Measurements from ENCODE around the gene LMO2.

Gene LMO2

GRCh38 chr11:33912405-33913361 lies 20.8 kb upstream of the LMO2 start:
- DNase-seq = peak; percentile 30

DNA sequence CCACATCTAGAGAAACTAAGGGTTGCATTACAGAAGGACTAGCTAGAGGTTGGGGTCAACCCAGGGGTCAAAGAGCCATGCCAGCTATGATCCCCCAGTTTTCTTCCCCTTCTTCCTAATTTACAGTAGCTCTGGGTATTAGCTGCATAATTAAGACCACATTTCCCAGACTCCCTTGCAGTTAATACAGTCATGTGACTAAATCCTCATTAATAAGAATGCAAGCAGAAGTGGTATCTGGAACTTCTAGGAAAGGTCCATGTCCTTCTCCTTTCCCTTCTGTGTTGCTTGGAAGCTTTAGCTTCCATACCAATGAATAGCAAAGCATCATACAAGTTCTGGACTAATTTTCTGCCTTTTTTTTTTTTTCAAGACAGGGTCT lies 19.1 kb upstream of the LMO2 start:
- DNase-seq = no peak

DNA sequence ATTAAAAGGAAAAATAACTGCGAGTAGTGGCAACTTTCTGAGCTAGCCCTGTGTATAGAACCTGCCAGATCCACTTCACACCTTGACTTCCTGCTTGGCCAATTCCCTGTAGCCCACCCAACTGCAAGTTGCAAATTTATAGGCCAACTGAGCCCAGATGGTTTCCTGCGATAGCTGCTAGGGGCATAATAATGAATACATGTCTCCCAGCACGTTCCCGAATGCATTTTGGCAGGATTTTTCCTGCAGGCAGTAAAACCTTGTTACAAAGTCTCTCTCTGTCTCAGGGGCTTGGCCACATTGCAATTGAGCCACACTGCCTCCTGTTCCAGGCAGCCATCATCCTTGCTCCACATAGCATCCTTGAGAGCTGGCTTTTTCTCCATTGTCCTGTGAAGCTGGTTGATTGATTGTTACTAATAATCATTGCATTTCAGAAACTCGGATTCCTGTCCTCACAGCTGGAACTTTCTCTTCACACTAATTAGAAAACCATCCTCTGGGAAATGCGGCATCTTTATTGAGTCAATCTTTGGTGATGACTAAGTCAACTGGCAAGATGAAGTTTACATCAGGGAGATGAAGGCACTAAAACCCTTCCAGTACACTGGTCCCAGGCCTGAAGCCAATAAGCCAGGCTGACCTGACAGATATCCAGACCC lies 18.6 kb upstream of the LMO2 start:
- no peak for DNase-seq

DNA sequence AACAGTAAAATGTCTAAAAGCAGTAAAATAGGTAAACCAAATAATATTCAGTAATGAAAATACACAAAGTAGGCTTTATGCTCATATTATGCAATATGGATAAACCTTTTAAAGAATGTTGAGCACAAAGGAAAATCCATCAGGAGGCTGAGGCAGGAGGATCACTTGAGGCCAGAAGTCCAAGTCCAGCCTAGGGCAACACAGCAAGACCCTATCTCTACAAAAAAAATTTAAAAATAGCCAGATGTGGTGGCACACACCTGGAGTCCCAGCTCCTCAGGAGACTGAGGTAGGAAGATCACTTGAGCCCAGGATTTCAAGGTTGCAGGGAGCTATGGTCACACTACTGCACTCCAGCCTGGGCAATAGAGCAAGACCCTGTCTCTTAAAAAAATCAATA lies 17.7 kb upstream of the LMO2 start:
- DNase-seq = no peak

- DNase-seq = no peak
These were observed 17.3 kb upstream of the LMO2 start for GRCh38 chr11:33909150-33909549.

GRCh38 chr11:33907421-33907820 lies 15.5 kb upstream of the LMO2 start:
- DNase-seq = no peak

DNA sequence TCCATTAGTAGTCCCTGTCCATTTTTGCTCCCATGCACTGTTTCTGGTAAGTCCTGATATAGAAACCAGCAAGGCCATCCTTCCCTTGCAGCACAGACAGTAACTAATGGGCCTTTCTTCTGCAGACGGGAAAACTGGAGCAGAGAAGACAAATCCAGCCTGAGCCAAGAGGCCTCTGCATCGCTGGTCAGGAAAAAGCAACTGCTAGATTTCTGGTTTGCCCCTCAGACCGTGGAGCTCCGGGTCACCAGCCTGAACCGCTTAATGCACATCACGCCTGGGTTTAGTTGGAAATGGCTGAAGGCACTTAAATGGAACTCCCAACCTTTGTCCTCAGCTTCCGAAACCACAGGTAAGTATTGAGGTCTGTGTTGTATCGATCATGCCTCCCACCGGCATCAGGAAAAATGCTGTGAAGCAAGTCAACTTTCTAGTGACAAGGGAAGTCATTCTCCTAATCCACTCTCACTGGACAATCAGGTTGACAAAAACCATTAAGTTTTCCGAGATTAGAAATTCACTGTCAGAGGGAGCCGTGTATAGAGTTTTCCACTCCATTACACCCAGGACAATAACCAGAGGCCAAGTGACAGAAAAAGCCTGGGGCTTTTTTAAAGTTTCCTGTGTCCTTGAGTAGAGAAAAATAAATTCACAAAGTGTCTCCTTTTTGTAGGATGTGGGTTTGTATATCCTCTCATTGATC lies 14.8 kb upstream of the LMO2 start:
- DNase-seq = no peak

DNA sequence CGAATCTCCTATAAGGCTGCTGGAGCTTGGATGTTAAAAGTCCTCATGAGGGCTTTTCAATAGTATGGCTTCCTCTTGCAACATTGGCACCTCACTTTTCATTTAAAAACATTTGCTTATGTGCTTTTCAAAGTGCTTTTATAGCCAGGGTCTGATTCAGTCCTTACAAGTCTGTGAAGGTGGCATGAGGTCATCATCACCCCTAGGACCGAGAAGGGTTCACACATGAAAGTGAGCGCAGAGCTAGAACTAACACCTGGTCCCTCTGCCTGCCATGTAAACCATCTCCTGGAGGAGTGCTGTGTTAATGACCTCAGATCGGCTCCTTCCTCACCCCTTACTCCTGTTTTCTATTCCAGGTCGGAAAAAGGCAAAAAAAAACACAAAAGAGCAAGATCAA lies 12.2 kb upstream of the LMO2 start:
- no peak for DNase-seq

- DNase-seq = no peak
These were observed 8.4 kb upstream of the LMO2 start for GRCh38 chr11:33900159-33900840.

- DNase-seq = no peak
These were observed 7.6 kb upstream of the LMO2 start for GRCh38 chr11:33899400-33900037.

DNA sequence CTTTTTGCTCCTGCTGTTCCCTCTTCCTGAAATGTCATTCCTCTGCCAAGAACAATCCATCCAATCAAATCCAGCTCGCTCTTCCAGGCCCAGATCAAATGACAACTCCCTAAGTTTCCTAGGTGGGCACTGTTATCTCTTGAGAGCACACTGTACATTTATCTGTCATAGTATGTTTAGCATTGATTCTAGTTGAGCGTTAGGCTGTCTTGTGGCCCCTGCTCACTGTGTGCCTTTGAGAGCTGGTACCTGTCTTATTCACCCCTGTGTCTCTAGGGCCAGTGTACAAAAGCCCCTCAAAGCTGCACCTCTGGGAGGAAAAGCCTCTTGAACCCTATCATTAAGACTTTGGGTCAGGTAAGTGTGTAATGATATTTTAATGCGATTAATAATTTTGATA lies 7.1 kb upstream of the LMO2 start:
- DNase-seq = no peak

GRCh38 chr11:33897761-33898375 lies 6.0 kb upstream of the LMO2 start:
- peak; percentile 26 for DNase-seq

DNA sequence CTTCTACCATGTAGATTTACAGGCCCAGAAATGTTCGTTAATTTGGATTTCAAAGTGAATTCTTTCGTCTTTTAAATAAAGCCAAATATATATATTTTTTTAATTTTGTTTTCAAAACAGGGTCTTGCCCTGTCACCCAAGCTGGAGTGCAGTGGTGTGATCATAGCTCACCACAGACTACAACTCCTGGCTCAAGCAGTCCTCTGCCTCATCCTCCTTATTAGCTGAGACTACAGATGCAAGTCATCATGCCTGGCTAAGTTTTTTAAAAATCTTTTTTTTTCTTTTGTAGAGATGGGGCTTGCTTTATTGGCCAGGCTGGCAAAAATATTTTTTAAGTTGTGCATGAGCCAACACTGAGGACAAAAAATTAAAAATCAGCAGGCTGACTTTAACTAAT lies 5.0 kb upstream of the LMO2 start:
- no peak for DNase-seq

- no peak for DNase-seq
These were observed 3.9 kb upstream of the LMO2 start for GRCh38 chr11:33895752-33896137.

DNA sequence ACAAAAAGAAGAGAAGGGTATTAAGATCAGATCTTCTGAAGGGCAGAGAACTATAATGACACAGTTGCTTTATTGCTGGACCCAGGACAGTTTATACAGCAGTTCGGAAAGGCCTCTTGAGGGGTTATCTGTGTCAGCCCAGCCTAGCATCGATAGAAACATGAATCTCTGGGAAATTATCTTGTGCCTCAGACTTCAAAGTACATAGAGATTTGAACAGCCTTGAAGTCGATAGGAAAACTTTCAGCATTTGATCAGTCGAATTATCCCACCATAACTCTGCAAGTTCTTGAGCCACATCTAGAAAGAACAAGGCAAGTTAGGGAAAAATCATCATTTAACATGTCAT lies 2.5 kb upstream of the LMO2 start:
- DNase-seq = no peak

- DNase-seq = peak; percentile 70
These were observed 2.0 kb upstream of the LMO2 start for GRCh38 chr11:33893711-33894397.

GRCh38 chr11:33892906-33893594 lies 1.2 kb upstream of the LMO2 start:
- no peak for DNase-seq

DNA sequence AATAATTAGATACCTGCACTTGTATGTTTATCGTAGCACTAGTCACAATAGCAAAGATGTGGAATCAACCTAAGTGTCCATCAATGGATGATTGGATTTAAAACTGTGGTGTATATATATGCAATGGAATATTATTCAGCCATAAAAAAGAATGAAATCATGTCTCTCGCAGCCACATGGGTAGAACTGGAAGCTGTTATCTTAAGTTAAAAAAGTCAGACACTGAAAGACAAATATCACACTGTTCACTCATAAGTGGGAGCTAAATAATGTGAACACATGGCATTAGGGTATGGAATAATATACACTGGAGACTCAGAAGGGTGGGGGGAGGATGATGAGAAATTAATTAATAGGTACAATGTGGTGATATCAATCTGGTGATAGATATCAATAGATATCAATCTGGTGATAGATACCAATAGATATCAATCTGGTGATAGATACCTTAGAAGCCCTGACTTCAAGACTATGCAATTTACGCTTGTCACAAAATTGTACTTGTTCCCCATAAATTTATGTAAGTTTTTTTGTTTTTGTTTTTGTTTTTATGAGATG lies 2.0 kb downstream of the LMO2 start:
- no peak for DNase-seq

DNA sequence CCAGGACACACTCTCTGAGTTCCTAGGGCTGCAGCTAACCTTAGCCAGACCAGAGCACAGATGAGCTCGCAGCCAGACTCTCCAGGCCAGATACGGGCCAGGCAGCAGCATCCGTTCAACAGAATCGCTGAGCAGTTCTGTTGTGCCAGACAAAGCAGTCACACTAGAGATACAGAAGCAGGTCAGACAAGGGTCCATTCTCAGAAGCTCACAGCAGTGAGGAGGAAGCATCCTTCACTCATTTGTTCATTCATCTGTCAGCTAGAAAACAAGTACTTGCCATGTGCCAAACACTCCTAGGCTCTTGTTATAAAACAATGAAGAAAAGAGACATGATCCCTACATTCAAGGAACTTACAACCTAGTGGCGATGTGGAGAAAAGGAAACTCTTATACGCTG lies 2.6 kb downstream of the LMO2 start:
- DNase-seq = no peak

DNA sequence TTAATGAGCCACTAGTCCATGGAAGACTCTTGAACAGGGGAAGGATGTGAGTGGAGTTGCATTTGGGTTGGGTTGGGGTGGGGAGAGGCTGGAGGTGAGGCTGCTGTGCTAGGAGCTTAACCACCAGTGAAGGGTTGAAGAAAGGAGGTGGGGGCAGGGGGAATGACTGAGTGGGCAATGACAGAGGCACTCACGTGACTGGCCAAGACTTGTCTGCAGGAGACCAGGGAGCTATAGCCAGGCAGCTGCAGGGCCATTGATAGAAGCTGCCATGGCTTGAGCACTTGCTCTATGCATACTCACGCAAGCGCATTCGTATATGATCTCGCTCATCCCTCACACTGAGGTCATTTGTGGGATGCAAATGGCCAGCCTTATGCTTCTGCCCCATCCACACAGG lies 4.0 kb downstream of the LMO2 start:
- no peak for DNase-seq

All from CD4-positive, alpha-beta T cell treated with Interleukin-15 for 1 hour (primary cell).